Measurements from ENCODE around the gene SETD2. TPM values are rescaled to one million over a fixed set of nuclear protein-coding genes. Genes with fewer than 3 reads are reported as not detected.

Gene SETD2
- polyA plus RNA-seq, 3 donors = 66.5 to 74.7 (median 67.2) TPM

DNA sequence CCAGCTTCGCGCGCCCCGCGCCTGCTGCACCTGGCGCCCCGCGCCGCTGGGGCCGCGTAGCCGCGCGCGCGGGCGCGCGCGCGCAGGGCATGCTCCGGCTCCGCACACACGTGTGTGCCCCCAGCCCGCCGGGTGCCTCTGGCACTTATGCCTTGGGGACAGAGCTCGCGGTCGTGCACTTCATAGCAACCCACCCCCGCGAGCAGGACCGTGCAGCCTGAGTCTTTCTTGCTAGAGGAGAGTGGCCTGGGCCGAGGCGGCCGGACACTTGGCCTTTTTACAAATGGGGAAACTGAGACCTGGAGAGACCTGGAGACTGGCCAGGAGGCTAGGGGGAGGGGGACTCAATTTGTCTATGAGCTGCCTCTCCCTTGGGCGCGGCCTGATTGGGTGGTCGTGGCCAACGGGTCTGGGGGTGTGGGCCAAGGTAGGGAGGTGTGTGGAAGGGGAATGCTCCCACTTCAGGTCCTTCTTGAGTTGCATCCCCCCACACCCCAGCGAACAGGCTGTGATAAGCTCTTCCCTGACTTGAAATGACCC lies 183.9 kb downstream of the SETD2 start:
- DNase-seq (ENCODE audit: extremely low read depth in 1 of 11, low read depth in 9 of 11, low spot score in 4 of 11) = no peak

DNA sequence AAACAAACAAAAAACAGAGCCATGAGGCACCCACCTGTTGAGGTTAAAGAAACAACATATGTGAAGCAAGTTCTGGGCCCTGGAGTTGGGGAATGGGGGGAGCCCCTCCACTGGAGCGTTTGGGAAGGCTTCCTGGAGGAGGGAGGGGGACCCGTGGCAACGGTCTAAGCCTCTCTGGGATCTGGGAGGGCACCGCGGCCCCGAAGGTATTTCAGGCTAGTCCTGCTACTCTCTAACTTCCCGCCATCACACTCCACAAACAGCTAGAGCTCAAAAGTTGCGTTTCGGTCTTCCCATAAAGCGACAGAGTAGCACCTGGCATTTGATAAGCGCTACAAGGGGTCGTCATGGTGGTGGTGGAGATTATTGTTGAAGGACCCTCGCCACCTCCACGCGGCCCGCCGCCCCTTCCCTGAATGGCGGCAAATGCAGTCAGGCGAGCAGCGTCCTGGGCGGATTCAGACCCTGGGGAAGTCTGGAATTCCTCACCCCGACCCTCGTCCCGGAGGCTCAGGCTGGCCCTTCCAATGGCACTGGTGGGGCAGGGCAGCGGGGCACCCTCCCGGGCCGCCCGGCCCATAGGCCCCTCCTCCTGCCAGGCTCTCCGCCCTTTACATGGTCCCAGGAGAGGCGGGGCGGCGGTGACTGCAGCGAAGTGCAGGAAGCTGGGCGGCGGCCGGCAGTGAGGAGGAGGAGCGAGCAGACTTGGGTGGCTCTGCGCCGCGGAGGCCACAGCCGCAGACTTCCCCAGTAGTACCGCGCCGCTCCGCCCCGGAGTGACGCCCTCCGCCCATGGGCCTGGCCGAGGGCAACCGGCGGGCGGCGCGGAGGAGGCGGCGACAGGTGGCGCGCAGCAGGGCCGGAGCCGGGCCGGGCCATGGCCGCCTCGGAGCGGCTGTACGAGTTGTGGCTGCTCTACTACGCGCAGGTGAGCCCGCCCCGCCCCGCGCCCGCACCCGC lies 184.6 kb downstream of the SETD2 start, which contains the start of gene NBEAL2:
TSS of gene NBEAL2 (plus strand) at position 682 of the 960 bp plus-strand sequence. CDS start at position 878, 196 bp downstream.
- peak; percentile 56 to 89 (median 81) for DNase-seq (ENCODE audit: extremely low read depth in 1 of 11, low read depth in 9 of 11, low spot score in 4 of 11)

DNA sequence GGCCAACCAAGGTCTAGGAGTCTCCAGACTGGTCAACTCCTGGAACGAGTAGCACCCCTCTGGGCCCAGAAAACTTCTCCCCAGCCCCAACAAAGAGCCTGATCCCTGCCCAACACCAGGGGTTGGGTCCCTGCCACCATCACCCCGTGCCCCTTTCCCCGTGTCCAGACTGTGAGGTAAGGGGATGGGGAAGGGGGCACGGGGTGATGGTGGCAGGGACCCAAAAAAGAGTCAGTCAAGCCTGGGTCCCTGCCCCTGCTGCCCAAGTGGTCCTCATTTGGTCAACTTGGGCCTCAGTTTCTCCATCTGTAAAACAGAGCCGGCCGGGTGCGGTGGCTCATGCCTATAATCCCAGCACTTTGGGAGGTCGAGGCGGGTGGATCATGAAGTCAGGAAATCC lies 185.5 kb downstream of the SETD2 start:
- DNase-seq (ENCODE audit: extremely low read depth in 1 of 11, low read depth in 9 of 11, low spot score in 4 of 11) = no peak

DNA sequence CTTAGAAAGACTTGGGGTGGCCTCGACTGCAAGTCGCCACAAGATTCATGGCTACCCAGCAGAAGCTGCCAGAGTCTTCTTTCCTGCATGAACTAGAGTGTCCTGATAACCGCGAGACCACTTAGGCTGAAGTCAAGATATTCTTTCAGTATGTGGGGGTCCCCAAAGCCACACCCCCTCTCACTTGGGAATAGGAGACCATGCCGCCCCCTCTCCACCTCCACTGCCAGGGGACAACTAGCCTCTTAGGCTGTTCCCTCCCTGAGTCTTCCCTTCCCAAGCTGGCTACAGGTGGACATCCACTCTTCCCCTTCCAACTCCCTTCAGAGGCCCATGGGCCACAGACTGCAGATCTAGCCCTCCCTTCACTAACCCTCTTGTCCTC lies 186.1 kb downstream of the SETD2 start:
- DNase-seq (ENCODE audit: extremely low read depth in 1 of 11, low read depth in 9 of 11, low spot score in 4 of 11) = no peak

DNA sequence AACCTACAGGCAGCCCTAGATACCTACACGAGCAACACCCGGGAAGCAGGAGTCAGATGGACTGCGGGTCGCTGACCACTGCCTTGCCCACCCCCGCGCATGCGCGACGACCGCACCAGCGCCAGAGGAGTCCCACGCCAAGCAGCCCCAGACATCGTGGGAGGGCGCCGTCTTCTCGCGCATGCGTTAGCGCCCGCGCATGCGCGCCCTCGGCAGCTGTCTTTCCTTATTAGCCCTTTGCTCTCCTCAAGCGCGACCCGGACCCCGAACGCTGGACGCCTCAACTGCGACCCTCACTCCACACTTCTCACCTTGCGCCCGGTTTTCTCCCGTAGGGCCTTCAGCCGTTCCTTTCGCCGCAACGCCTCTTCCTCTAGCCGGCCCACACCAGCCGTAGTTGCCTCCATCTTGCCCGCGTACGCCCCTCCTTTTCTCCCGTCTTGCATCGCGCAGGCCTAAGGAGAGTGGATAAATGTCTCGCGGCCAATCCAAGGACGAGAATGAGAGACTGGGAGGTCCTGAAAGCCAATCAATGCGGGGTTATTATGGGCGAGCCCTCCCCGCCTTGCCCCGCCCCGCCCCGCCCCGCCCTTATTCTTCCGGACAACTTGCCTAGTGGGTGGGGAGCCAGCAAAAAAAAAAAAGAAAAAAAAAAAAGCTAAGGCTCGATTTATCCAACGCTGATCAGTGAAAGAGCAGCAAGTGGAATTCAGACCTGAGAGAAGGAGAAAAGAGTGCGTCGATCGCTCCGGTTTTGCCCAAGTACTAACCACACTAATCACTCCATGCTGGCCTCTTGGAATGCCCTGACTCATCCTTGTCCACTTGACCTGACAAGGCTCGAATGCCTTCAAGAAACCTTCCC lies 187.4 kb downstream of the SETD2 start, which contains the start of gene CCDC12:
TSS of gene CCDC12 (minus strand) at position 420 of the 865 bp plus-strand sequence. CDS start at position 407, 13 bp downstream.
- DNase-seq (ENCODE audit: extremely low read depth in 1 of 11, low read depth in 9 of 11, low spot score in 4 of 11) = peak; percentile 90 to 99 (median 95)

DNA sequence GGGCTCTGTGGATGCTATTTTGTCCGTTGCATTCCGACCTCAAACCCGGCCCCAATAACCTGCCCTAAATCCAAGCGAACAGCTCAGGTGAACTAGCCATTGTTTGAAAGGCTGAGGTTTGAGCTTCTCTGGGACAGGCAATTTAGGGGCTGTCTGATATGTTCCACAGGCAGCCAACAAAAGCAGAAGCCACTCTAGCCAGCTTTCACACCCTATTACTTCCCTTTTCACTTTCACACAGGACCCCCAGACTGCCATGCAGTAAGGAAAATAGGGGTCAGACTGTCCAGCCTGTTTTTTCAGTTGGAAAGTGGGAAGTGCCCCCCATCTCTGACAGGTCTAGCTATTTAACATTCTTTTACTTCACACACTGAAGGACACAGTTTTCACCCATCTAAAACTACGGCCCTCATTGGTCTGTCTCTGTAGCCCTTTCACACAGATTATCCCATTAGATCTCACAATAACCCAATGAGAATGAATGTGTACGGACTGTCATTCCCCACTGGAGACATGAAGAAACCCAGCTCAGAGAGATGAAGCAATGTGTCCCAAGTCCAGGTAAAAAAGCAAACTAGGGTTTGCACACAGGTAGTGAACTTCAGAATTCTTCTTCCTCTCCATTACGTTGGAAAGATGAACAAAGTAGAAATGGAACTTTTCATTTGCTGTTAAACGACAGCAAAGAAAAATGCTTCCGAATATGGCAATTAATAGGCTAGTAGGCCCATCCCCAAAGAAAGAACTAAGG lies 189.3 kb downstream of the SETD2 start:
- no peak for DNase-seq (ENCODE audit: extremely low read depth in 1 of 11, low read depth in 9 of 11, low spot score in 4 of 11)

DNA sequence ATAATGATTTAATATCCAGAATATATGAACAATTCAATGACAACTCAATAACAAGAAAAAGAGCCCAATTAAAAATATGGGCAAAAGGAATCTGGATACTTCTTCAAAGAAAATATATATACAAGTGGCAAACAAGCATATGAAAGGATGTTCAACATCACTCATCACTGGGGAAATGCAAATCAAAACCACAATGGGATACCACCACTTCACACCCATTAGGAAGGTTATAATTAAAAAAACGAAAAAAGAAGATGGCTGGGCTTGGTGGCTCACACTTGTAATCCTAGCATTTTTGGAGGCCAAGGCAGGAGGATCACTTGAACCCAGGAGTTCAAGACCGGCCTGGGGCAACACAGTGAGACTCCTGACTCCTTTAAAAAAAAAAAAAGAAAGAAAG lies 191.5 kb downstream of the SETD2 start:
- no peak for DNase-seq (ENCODE audit: extremely low read depth in 1 of 11, low read depth in 9 of 11, low spot score in 4 of 11)

DNA sequence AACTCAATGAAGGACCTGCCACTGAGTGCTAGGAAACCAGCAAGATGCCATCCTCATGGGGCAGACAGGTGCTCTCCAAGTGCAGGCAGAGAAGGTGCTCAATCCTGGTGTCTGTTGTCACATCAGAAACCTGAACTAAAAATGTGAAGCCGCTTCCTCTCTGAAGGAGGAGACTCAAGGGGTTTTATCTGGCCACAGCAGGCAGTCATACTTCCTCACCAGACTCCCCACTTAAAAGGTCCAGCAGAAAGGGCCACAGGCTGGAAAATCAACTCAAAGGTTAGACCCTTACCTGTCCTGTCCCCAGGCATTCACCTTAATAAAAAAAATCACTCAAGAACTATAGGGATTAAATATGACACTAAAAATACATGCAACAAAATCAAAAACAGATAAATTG lies 192.2 kb downstream of the SETD2 start:
- no peak for DNase-seq (ENCODE audit: extremely low read depth in 1 of 11, low read depth in 9 of 11, low spot score in 4 of 11)

DNA sequence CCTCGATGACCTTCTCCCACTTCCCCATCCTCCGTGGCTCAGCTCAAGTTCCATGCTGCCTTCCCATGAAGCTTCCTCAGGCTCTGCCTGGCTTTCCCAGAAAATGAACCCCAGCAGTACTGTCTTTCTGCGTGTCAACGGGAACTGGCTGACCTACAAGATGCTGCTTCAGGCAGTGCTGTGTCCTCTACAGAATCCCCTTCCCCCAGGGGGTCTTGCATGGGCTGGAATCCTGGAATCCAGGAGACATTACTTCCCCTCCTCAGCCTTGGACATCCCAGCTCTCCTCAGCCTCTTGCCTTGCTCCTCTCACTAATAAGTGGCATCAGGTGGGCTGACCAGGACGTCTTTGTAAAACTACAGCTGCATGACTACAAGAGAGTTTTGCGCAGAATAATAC lies 192.8 kb downstream of the SETD2 start:
- DNase-seq (ENCODE audit: extremely low read depth in 1 of 11, low read depth in 9 of 11, low spot score in 4 of 11) = no peak

DNA sequence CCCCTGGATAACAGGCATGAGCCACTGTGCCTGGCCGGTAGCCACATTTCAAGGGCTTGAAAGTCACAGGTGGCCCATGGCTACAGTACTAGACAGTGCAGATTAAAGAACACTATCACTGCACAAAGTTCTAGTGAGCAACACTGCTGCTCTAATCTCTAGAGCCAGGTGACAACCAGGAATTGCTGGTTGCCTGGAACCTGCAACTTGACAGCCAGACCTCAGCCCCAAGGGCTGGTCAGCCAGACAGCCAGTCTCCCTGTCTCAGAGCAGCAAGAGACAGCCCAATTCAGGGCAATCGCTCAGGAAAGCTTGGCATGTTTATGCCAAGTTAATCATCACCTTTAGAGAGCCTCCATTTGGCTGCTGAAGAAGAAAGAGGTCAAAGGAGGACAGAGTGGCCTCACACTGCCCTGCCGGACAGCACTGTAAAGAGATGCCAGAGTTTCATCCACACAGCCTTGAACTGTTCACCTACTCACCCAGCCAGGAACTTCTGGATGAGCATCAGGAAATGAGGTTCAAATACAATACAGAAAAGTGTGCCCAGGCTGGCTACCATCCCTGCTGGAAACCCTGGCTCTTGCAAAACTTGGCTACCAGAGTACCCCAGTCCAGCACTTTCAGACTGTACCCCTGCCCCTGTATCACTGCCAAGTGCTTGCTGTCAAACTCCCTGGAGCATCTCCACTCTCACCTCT lies 193.4 kb downstream of the SETD2 start:
- DNase-seq (ENCODE audit: extremely low read depth in 1 of 11, low read depth in 9 of 11, low spot score in 4 of 11) = no peak

DNA sequence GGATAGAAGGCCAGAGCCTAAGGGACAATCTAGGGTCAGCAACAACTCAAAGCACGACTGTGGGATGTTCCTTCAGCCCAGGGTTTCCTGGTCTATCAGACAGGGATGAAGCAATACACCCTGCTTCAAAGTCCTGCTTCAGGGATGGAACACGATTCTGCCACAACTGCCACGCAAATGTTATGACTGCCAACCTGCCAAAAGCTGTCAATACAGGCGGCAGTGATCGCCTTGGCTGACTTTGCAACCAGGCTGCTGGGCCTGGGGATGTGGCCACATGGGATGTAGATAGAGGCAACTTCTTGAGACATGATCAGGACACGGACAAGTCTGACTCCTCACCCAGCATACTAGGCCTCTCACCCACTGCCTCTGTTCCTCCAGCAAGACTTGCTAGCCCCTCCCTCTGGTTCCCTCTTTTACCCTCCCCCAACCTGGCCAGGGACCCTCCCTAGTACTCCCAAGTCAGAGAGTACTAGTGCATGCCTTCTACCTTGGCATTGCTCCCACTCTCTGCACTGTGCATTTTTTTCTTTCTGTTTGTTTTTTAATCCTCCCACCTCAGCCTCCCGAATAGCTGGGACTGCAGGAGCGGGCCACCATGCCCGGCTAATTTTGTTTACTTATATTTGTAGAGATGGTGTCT lies 195.0 kb downstream of the SETD2 start:
- no peak for DNase-seq (ENCODE audit: extremely low read depth in 1 of 11, low read depth in 9 of 11, low spot score in 4 of 11)

DNA sequence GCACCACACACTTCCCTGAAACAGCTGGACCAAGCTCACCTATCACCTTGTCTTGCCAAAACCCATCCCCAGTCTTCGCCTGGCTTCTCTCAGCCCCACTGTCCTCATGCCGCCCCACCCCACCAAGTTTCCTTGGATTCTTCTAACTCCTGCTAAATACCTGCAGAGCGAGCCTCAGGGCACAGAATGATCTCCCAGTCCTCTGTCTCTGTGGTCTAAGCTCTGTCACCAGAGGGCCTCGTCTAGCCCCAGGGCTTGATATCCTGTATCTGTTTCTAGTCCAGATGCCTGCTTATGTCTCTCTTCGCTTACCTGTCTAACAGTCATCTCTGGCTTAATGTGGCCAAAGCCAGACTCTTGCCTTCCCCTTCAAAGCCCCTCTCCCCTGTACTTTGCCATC lies 197.1 kb downstream of the SETD2 start:
- DNase-seq (ENCODE audit: extremely low read depth in 1 of 11, low read depth in 9 of 11, low spot score in 4 of 11) = no peak

Other genes with a start within 250 kb of the SETD2 start
- 10 to 100 TPM; 47.5 to 56.0 (median 53.5) TPM for gene CCDC12, start 187.4 kb downstream of the SETD2 start, polyA plus RNA-seq (ENCODE audit: insufficient read length in 3 of 3)
- gene NBEAL2, start 184.4 kb downstream of the SETD2 start, polyA plus RNA-seq (ENCODE audit: insufficient read length in 3 of 3) = 10 to 100 TPM; 37.1 to 67.5 (median 43.2) TPM
- gene KIF9, start 118.7 kb upstream of the SETD2 start, polyA plus RNA-seq (ENCODE audit: insufficient read length in 3 of 3) = 10 to 100 TPM; 22.4 to 26.0 (median 24.4) TPM
- 10 to 100 TPM; 11.2 to 14.7 (median 14.3) TPM for gene KLHL18, start 118.8 kb upstream of the SETD2 start, polyA plus RNA-seq (ENCODE audit: insufficient read length in 3 of 3)
- gene PTPN23, start 216.9 kb upstream of the SETD2 start, polyA plus RNA-seq (ENCODE audit: insufficient read length in 3 of 3) = 10 to 100 TPM; 22.9 to 33.8 (median 31.6) TPM